Activated CD4-positive, alpha-beta memory T cell treated with anti-CD3 and anti-CD28 coated beads for 36 hours (primary cell): Measurements from ENCODE around the gene SAMD8. TPM values are rescaled to one million over a fixed set of nuclear protein-coding genes. Genes with fewer than 3 reads are reported as not detected.
A peak's percentile ranks its signal among the peaks of the same experiment; 100 is the strongest.
"Not testable (repeated sequence)": the region's sequence is repeated elsewhere in the genome, so short reads cannot be mapped to it uniquely, and the experiment has no call there.

Experiments used
- CTCF ChIA-PET: fragments of 350-600 bp; sonication (Branson Sonifier 250); formaldehyde crosslinking; loops from one replicate; lab custom pipeline; 2021; ENCODE audit warnings: antibody characterized with exemption, inconsistent platforms; lab: Charles Lee
- POLR2A ChIA-PET: fragments of 350-600 bp; sonication (Branson Sonifier 250); formaldehyde crosslinking; loops from one replicate; lab custom pipeline; 2021; ENCODE audit warnings: antibody characterized with exemption; lab: Charles Lee
- DNase-seq: peaks from one replicate; pipeline ENCODE4 v3.0.0-alpha.2; 2020
- H3K27ac Mint-ChIP-seq: one replicate; pipeline ENCODE4 v1.8.0; 2021; ENCODE audit warnings: mixed read lengths
- H3K27me3 Mint-ChIP-seq: one replicate; pipeline ENCODE4 v1.8.0; 2021; ENCODE audit warnings: mixed read lengths
- H3K36me3 Mint-ChIP-seq: one replicate; pipeline ENCODE4 v1.8.0; 2021; ENCODE audit warnings: mixed read lengths
- H3K4me1 Mint-ChIP-seq: one replicate; pipeline ENCODE4 v1.8.0; 2021; ENCODE audit warnings: low read depth, mixed read lengths
- H3K4me3 Mint-ChIP-seq: one replicate; pipeline ENCODE4 v1.8.0; 2021; ENCODE audit warnings: mild to moderate bottlenecking, mixed read lengths
- H3K9me3 Mint-ChIP-seq: one replicate; pipeline ENCODE4 v1.8.0; 2021; ENCODE audit warnings: mixed read lengths
- intact Hi-C: fragments of 100-400 bp; cut with micrococcal nuclease; formaldehyde crosslinking; loops from one replicate; pipeline ENCODE4 v1.15.1; 2023
- total RNA-seq, 2 experiments: library from RNA; stranded (reverse); gene quantifications; one replicate each; pipeline ENCODE4 v1.2.3, GENCODE V29; 2021

The SAMD8 gene
- total RNA-seq, 2 experiments from 2014 or later, result 18.5 to 20.5 TPM

DNA sequence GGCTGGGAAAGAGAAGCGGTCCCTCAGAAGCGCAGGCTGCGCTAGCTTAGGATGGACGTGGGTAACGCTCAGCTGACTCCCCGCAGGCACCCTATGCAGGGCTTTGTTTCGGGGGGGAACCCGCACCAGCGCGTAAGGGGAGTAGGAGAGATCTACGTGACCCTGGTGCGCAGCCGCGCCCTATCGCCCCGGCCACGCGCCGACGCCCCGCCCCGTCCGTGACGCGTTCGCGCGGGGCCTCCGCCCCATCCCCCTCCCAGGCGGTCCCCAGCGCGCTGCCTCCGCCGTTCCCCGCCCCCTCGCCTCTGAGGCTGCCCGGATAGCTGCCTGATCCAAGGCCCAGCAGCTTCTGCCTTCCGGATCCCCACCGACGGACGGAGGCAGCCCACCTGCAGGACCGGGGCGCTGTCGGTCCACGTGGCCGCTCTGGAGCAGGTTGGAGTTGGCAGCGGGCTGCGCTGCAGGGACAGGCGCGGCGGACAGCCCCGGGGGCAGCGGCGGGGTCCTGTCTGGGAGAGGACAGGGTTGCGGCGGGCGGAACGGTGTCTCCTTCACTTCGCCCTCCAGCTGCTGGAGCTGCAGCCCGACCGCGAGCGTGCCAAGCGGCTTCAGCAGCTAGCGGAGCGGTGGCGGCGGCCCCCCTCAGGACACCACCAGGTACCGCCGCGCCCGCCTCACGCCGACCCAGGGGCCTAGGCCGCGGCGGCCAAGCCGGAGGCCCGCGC lies 99.0 kb downstream of the SAMD8 start, which contains the start of gene VDAC2:
TSS of gene VDAC2 (plus strand) at position 515 of the 725 bp plus-strand sequence. CDS start 363 bp downstream, outside the sequence.
- ChIA-PET CTCF (interaction anchor here (0.6 to 5.1 kb wide), 5 partner anchors 15 to 32 kb away, joined by 3 to 98 read pairs (median 7); partner anchors contain the start of gene COMTD1), POLR2A (interaction anchor here (0.8 to 3.5 kb wide), 13 partner anchors 10 to 1034 kb away, joined by 3 to 54 read pairs (median 4); partner anchors contain the start of genes COMTD1 and SAMD8)
- Mint-ChIP-seq H3K27me3 (no peaks in the 10 kb centered on the region), H3K36me3 (peaks cover 22% of the 10 kb centered on the region), H3K27ac (peak within 1 kb of the TSS; percentile 98), H3K9me3 (no peaks in the 10 kb centered on the region), H3K4me1 (peaks cover 36% of the 10 kb centered on the region), H3K4me3 (peak within 1 kb of the TSS; percentile 89)
- intact Hi-C loops, result loop anchor here (1.0 to 2.0 kb wide), 6 partner anchors 20 to 384 kb away; partner anchors contain the start of genes KAT6B and SAMD8
- DNase-seq, result peak; percentile 95

DNA sequence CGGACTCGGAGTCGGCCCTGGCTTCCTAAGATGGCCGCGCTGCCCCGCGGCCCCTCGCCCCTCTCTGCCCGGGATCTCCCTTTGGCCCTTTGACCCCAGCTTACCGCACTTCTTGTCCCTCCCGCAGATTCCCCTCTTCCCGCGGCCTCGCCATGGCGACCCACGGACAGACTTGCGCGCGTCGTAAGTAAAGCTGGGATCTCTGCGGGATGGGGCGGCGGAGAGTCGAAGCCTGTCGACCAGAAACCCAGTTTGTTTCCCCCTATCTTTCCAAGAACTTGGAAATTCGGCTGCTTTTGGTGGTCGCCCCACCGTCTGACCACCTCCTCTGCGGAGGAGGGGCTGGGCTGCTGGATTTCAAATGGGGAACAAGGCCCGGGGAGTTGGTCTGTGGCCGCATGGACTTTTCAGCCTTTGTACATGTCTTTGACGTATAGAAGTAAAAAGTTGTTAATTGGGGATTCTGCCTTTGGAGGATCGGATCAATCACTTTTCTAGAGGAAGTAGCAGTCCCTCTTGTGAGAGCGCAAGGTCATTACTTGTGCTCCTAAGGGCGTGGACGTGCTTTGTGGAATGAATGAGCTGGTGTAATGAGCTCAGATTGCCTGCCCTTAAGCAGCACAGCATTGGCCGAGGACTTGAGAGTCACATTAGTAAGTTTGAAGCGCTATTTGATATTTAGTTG lies 99.7 kb downstream of the SAMD8 start:
- Mint-ChIP-seq H3K4me1 (peaks cover 40% of the 10 kb centered on the region), H3K27me3 (no peaks in the 10 kb centered on the region), H3K27ac (peak overlapping the region; percentile 98), H3K4me3 (peak overlapping the region; percentile 89), H3K9me3 (no peaks in the 10 kb centered on the region), H3K36me3 (peaks cover 29% of the 10 kb centered on the region)
- ChIA-PET POLR2A (interaction anchor here (0.8 to 3.5 kb wide), 13 partner anchors 9 to 1035 kb away, joined by 3 to 54 read pairs (median 4); partner anchors contain the start of genes COMTD1 and SAMD8), CTCF (interaction anchor here (0.9 to 5.1 kb wide), 7 partner anchors 14 to 1061 kb away, joined by 3 to 98 read pairs (median 7); partner anchors contain the start of genes AP3M1 and COMTD1)
- DNase-seq, result peak; percentile 59
- intact Hi-C loops, result loop anchor here (1.0 to 2.0 kb wide), 2 partner anchors 23 to 44 kb away; no protein-coding TSS in a partner anchor

DNA sequence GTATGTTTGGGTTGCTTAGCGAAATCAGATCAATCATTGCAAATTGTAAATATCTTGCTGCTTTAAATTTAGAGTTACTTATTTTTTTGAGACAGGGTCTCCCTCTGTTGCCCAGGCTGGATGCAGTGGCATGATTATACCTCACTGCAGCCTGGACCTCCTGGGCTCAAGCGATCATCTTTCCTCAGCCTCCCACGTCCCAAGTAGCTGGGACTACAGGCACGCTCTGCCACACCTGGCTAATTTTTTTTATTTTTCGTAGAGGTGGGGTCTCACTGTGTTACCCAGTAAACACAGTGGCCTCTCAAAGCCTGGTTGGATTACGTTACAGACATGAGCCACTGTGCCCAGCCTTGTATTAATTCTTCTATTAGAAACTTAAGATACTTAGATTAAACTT lies 100.9 kb downstream of the SAMD8 start:
- POLR2A ChIA-PET, result interaction anchor here (1.0 to 3.5 kb wide), 5 partner anchors 14 to 101 kb away, joined by 4 to 54 read pairs (median 23); partner anchors contain the start of genes COMTD1 and SAMD8
- peaks cover 36% of the 10 kb centered on the region for H3K36me3 Mint-ChIP-seq
- DNase-seq, result no peak
- H3K9me3 Mint-ChIP-seq, result no peaks in the 10 kb centered on the region
- H3K27me3 Mint-ChIP-seq, result no peaks in the 10 kb centered on the region
- CTCF ChIA-PET, result interaction anchor here (0.6 to 5.1 kb wide), 6 partner anchors 13 to 80 kb away, joined by 4 to 98 read pairs (median 8); partner anchors contain the start of gene COMTD1
- H3K4me3 Mint-ChIP-seq, result peak overlapping the region; percentile 89
- H3K4me1 Mint-ChIP-seq, result peaks cover 46% of the 10 kb centered on the region
- intact Hi-C loops, result no loop called here
- H3K27ac Mint-ChIP-seq, result no peak overlapping the region

DNA sequence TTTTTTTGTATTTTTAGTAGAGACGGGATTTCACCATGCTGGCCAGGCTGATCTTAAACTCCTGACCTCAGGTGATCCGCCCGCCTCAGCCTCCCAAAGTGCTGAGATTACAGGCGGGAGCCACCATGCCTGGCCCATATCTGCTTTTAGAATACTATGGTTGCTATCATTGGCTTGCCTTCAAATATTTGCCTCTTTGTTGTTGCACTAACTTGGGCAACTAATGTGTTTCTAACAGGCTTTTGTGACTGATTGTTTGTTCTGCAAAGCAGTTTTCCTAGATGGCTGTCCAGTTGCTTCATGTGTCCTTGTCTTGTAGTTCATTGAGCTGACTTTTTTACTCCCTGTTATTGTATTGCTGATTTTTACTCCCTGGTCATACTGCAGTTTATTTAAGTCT lies 108.8 kb downstream of the SAMD8 start:
- intact Hi-C loops, result no loop called here
- H3K27ac Mint-ChIP-seq, result no peak overlapping the region
- H3K27me3 Mint-ChIP-seq, result no peaks in the 10 kb centered on the region
- no peak for DNase-seq
- ChIA-PET CTCF (interaction anchor here (1.0 to 1.1 kb wide), 2 partner anchors 15 to 53 kb away, joined by 3 read pairs; partner anchors contain the start of gene COMTD1), POLR2A (interaction anchor here (1.5 kb wide), 1 partner anchor 9 kb away, joined by 4 read pairs; the partner anchor contains the start of gene VDAC2)
- no peaks in the 10 kb centered on the region for H3K9me3 Mint-ChIP-seq
- H3K4me1 Mint-ChIP-seq, result peaks cover 48% of the 10 kb centered on the region
- H3K36me3 Mint-ChIP-seq, result peaks cover 64% of the 10 kb centered on the region
- H3K4me3 Mint-ChIP-seq, result no peak overlapping the region

DNA sequence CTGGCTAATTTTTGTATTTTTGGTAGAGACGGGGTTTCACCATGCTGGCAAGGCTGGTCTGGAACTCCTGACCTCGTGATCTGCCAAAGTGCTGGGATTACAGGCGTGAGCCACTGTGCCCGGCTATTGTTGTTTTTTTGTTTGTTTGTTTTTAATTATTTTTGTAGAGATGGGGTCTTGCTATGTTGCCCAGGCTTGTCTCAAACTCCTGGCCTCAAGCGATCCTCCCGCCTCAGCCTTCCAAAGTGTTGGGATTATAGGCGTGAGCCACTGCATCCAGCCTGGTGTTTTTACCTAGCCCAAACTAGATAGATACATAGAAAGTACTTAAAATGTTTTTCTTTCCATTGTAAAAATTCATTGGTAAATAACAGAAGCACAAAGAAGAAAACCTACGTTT lies 110.0 kb downstream of the SAMD8 start:
- H3K27me3 Mint-ChIP-seq, intact Hi-C loops, H3K27ac Mint-ChIP-seq, DNase-seq, H3K4me3 Mint-ChIP-seq, H3K9me3 Mint-ChIP-seq: not testable (repeated sequence)
- POLR2A ChIA-PET, result interaction anchor here (2.6 kb wide), 1 partner anchor 10 kb away, joined by 9 read pairs; the partner anchor contains the start of gene VDAC2
- H3K36me3 Mint-ChIP-seq, result peaks cover 63% of the 10 kb centered on the region
- H3K4me1 Mint-ChIP-seq, result peaks cover 51% of the 10 kb centered on the region
- CTCF ChIA-PET, result interaction anchor here (1.2 to 3.1 kb wide), 3 partner anchors 9 to 14 kb away, joined by 3 to 11 read pairs (median 6); partner anchors contain the start of gene COMTD1

DNA sequence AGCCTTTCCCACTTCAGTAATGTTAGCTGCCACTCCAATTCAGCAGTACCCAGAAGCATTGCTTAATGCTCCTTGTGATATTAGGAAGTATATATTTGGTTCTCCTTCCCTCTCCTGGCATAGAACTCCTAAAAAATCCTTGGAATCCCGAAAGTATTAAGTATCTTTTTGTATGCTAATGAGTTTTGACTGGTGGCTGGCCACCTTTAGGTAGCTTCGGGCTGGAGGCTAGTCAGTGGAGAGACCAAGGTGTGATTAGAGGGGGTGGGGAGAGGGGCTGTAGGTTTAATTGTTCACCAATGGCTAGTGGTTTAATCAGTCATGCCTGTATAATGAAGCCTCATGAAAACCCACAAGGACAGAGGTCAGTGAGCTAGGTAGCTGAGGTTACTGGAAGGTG lies 112.1 kb downstream of the SAMD8 start:
- Mint-ChIP-seq H3K4me1 (peaks cover 53% of the 10 kb centered on the region), H3K9me3 (no peaks in the 10 kb centered on the region), H3K4me3 (no peak overlapping the region), H3K27me3 (no peaks in the 10 kb centered on the region), H3K36me3 (peaks cover 55% of the 10 kb centered on the region), H3K27ac (no peak overlapping the region)
- intact Hi-C loops, result no loop called here
- ChIA-PET CTCF (interaction anchor here (1.0 to 3.1 kb wide), 3 partner anchors 9 to 35 kb away, joined by 4 to 11 read pairs (median 8); partner anchors contain the start of gene COMTD1), POLR2A (interaction anchor here (2.6 kb wide), 1 partner anchor 12 kb away, joined by 9 read pairs; the partner anchor contains the start of gene VDAC2)
- DNase-seq, result no peak

DNA sequence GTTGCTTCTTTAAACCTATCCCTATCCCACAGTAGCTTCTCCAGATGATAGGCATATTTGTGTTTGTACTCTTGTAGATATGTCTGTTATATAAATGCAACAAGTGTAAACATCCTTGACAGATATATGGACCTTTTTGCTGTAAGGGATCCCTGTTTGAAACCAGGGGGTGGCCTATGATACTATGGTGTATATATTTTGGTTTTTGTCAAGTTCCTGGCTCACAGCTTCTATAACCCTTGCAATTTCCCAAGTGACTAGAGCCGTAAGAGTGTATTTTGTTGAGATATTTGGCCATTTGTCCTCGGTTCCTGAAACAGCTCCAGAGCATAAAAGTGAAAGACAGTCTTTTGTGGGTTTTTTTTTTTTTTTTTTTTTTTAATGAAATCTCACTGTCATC lies 114.6 kb downstream of the SAMD8 start:
- ChIA-PET POLR2A (interaction anchor here (5.0 kb wide), 1 partner anchor 15 kb away, joined by 23 read pairs; the partner anchor contains the start of gene VDAC2), CTCF (interaction anchor here (1.0 to 1.5 kb wide), 3 partner anchors 10 to 38 kb away, joined by 4 to 7 read pairs (median 4); partner anchors contain the start of genes COMTD1 and VDAC2)
- Mint-ChIP-seq H3K36me3 (peaks cover 52% of the 10 kb centered on the region), H3K4me3 (no peak overlapping the region), H3K27ac (peak overlapping the region; percentile 45), H3K27me3 (no peaks in the 10 kb centered on the region), H3K4me1 (peaks cover 57% of the 10 kb centered on the region), H3K9me3 (no peaks in the 10 kb centered on the region)
- no peak for DNase-seq
- intact Hi-C loops, result no loop called here

DNA sequence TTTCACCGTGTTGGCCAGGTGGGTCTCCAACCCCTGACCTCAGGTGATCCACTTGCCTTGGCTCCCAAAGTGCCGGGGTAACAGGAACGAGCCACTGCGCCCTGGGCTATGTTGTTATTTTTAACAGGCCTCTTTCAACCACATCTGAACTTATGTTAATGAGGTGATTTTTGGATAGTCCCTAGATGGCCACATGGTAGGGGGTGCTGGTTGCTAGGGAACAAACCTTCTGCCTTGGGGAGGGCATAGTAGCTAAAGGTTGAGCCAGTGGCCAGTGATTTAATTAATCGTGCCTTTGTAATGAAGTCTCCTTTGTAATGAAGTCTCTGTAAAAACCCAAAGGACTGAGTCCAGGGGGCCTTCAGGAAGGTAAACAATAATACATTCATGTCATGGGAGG lies 115.2 kb downstream of the SAMD8 start:
- H3K4me1 Mint-ChIP-seq, result peaks cover 58% of the 10 kb centered on the region
- ChIA-PET POLR2A (interaction anchor here (5.0 kb wide), 1 partner anchor 16 kb away, joined by 23 read pairs; the partner anchor contains the start of gene VDAC2), CTCF (interaction anchor here (1.3 to 2.1 kb wide), 3 partner anchors 9 to 39 kb away, joined by 4 to 13 read pairs (median 4); partner anchors contain the start of gene COMTD1)
- no peaks in the 10 kb centered on the region for H3K9me3 Mint-ChIP-seq
- no peaks in the 10 kb centered on the region for H3K27me3 Mint-ChIP-seq
- peaks cover 55% of the 10 kb centered on the region for H3K36me3 Mint-ChIP-seq
- H3K4me3 Mint-ChIP-seq, result no peak overlapping the region
- intact Hi-C loops, result no loop called here
- H3K27ac Mint-ChIP-seq, result peak overlapping the region; percentile 67
- DNase-seq, result no peak

DNA sequence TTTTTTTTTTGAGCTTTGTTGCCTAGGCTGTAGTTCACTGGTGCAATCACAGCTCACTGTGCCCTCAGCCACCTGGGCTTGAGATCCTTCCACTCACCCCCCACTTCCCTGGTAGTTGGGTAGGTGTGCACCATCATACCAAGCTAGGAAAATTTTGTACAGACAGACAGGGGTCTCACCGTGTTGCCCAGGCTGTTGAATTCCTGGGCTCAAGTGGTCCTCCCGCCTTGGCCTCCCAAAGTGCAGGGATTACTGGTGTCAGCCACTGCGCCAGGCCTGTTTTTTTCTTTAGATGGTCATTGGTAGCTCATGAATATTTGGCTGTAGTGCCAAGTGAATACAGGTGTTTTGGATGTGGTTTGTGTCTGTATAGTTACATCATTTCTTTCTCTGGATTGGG lies 116.8 kb downstream of the SAMD8 start:
- intact Hi-C loops, result no loop called here
- Mint-ChIP-seq H3K27me3 (no peaks in the 10 kb centered on the region), H3K4me1 (peaks cover 56% of the 10 kb centered on the region), H3K36me3 (peaks cover 57% of the 10 kb centered on the region), H3K4me3 (no peak overlapping the region), H3K9me3 (no peaks in the 10 kb centered on the region), H3K27ac (peak overlapping the region; percentile 88)
- CTCF ChIA-PET, result interaction anchor here (0.6 to 2.3 kb wide), 6 partner anchors 10 to 640 kb away, joined by 3 to 13 read pairs (median 6); no protein-coding TSS in a partner anchor
- DNase-seq, result no peak
- POLR2A ChIA-PET, result interaction anchor here (0.7 to 5.0 kb wide), 3 partner anchors 9 to 18 kb away, joined by 3 to 23 read pairs (median 3); partner anchors contain the start of gene VDAC2

DNA sequence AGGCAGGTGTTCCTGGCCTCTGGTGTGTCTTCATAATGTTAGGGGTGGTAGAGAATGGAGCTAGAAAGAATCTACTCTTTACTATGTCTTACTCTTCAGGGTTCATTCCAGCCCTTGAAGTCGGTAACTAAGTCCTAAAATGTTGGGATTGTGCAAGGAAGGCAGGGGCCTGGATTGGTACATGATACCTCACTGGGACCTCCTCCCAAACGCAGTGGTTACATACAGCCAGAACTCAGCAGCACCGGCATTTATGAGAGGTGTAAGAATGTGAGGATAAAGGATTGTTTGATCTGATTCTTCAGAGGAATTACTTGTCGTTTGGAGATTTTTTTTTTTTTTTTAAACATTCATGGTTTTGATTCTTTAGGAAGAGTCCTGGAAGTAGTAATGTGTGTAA lies 117.4 kb downstream of the SAMD8 start:
- Mint-ChIP-seq H3K36me3 (peaks cover 55% of the 10 kb centered on the region), H3K4me1 (peaks cover 56% of the 10 kb centered on the region)
- CTCF ChIA-PET, result interaction anchor here (0.8 to 2.3 kb wide), 3 partner anchors 10 to 41 kb away, joined by 3 to 9 read pairs (median 8); no protein-coding TSS in a partner anchor

More for the DNA sequence above, 117.4 kb downstream of the SAMD8 start:
- peak overlapping the region; percentile 88 for H3K27ac Mint-ChIP-seq
- H3K9me3 Mint-ChIP-seq, result no peaks in the 10 kb centered on the region
- no peaks in the 10 kb centered on the region for H3K27me3 Mint-ChIP-seq
- H3K4me3 Mint-ChIP-seq, result no peak overlapping the region
- intact Hi-C loops, result no loop called here
- POLR2A ChIA-PET, result interaction anchor here (0.7 to 5.0 kb wide), 2 partner anchors 10 to 18 kb away, joined by 3 to 23 read pairs; partner anchors contain the start of gene VDAC2
- DNase-seq, result no peak
